Neural cell (in vitro differentiated cells): ENCODE data around the gene NR2E1. TPM values are rescaled to one million over a fixed set of nuclear protein-coding genes. Genes with fewer than 3 reads are reported as not detected.

Experiments used
- polyA plus RNA-seq: library from polyadenylated mRNA; depleted of rRNA; stranded (reverse); fragments of >200 nt; gene quantifications from 2 replicates; pipeline ENCODE4 v1.2.3, GENCODE V29; 2014

NR2E1 gene
- polyA plus RNA-seq, 1 donor from 2014 or later, result 1.3 TPM

Other genes starting within 250 kb of the NR2E1 start
- gene SEC63, start 207.8 kb upstream of the NR2E1 start, polyA plus RNA-seq, result 30.1 and 34.8 TPM in 2 replicates
- gene OSTM1, start 91.3 kb upstream of the NR2E1 start, polyA plus RNA-seq, result 54.7 and 59.9 TPM in 2 replicates
- gene SNX3, start 95.0 kb downstream of the NR2E1 start, polyA plus RNA-seq, result 116 and 135 TPM in 2 replicates
- gene AFG1L, start 129.0 kb downstream of the NR2E1 start, polyA plus RNA-seq, result 3.3 and 4.5 TPM in 2 replicates